ENCODE results near the gene LRRC37A3.
"Not testable (repeated sequence)": the region's sequence is repeated elsewhere in the genome, so short reads cannot be mapped to it uniquely, and the experiment has no call there.

Gene LRRC37A3

DNA sequence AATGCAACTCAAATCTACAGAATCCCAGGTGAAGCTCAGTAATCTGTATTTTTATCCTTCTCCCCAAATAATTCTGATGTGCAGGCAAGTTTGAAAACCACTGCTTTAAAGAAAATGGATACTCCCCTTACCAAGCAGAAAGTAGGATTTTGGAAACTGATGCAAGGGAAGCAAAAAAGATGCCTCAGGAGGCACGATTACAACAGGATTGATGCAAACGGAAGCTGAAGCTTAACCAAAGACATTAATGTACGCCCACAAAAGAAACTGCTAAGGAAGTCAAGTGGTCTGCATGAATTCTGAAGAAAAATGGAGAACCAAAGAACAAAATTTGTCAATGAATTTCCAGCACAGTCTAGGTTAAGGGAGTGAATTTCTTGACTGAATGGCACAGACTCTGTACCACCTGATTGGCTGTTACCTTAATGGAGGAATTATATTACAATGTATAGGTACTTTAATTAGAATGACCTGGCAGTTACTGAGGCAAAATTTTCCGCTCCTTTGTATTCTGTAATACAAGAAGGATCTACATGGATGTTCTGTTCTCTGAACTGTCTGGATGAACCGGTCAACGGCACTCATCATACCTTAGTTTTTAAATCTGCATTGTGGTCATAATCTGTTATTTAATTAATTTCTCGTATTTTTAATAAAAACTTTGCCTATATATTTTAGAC lies 9.6 kb downstream of the LRRC37A3 start:
- not testable (repeated sequence) for H3K79me2 ChIP-seq (ENCODE audit: insufficient read depth, low read length); H3K36me3 ChIP-seq (ENCODE audit: insufficient read depth, low read length); H3F3A ChIP-seq (ENCODE audit: low read depth); H3K9me2 ChIP-seq (replicated peaks; ENCODE audit: low read depth, low read length); H3K4me2 ChIP-seq (ENCODE audit: low read depth, low read length, poor library complexity, severe bottlenecking); H2AFZ ChIP-seq (ENCODE audit: low read length); H3K4me1 ChIP-seq (ENCODE audit: insufficient read depth, low read length, poor library complexity, severe bottlenecking); H3K9me3 ChIP-seq (ENCODE audit: insufficient read depth, low read depth, low read length); H3K4me3 ChIP-seq (ENCODE audit: low read length, poor library complexity, severe bottlenecking); H3K9ac ChIP-seq (ENCODE audit: low read depth, low read length, poor library complexity, severe bottlenecking); H4K20me1 ChIP-seq (ENCODE audit: insufficient read depth, low read length, poor library complexity, severe bottlenecking); H3K27me3 ChIP-seq (ENCODE audit: insufficient read depth, low read length, poor library complexity, severe bottlenecking)

GRCh38 chr17:64904069-64904468 lies 15.2 kb downstream of the LRRC37A3 start:
- not testable (repeated sequence) for H3K36me3 ChIP-seq (ENCODE audit: insufficient read depth, low read length); H3F3A ChIP-seq (ENCODE audit: low read depth); H3K27me3 ChIP-seq (ENCODE audit: insufficient read depth, low read length, poor library complexity, severe bottlenecking); H2AFZ ChIP-seq (ENCODE audit: low read length); H3K9ac ChIP-seq (ENCODE audit: low read depth, low read length, poor library complexity, severe bottlenecking); H3K4me1 ChIP-seq (ENCODE audit: insufficient read depth, low read length, poor library complexity, severe bottlenecking); H4K20me1 ChIP-seq (ENCODE audit: insufficient read depth, low read length, poor library complexity, severe bottlenecking); H3K9me2 ChIP-seq (replicated peaks; ENCODE audit: low read depth, low read length); H3K9me3 ChIP-seq (ENCODE audit: insufficient read depth, low read depth, low read length); H3K79me2 ChIP-seq (ENCODE audit: insufficient read depth, low read length); H3K4me2 ChIP-seq (ENCODE audit: low read depth, low read length, poor library complexity, severe bottlenecking); H3K4me3 ChIP-seq (ENCODE audit: low read length, poor library complexity, severe bottlenecking)

GRCh38 chr17:64897136-64897535 lies 22.1 kb downstream of the LRRC37A3 start:
- not testable (repeated sequence) for H3K36me3 ChIP-seq (ENCODE audit: insufficient read depth, low read length); H3K27me3 ChIP-seq (ENCODE audit: insufficient read depth, low read length, poor library complexity, severe bottlenecking); H3F3A ChIP-seq (ENCODE audit: low read depth); H4K20me1 ChIP-seq (ENCODE audit: insufficient read depth, low read length, poor library complexity, severe bottlenecking); H3K4me2 ChIP-seq (ENCODE audit: low read depth, low read length, poor library complexity, severe bottlenecking); H3K79me2 ChIP-seq (ENCODE audit: insufficient read depth, low read length); H3K9me2 ChIP-seq (replicated peaks; ENCODE audit: low read depth, low read length); H3K4me3 ChIP-seq (ENCODE audit: low read length, poor library complexity, severe bottlenecking); H2AFZ ChIP-seq (ENCODE audit: low read length); H3K9me3 ChIP-seq (ENCODE audit: insufficient read depth, low read depth, low read length); H3K9ac ChIP-seq (ENCODE audit: low read depth, low read length, poor library complexity, severe bottlenecking); H3K4me1 ChIP-seq (ENCODE audit: insufficient read depth, low read length, poor library complexity, severe bottlenecking)

DNA sequence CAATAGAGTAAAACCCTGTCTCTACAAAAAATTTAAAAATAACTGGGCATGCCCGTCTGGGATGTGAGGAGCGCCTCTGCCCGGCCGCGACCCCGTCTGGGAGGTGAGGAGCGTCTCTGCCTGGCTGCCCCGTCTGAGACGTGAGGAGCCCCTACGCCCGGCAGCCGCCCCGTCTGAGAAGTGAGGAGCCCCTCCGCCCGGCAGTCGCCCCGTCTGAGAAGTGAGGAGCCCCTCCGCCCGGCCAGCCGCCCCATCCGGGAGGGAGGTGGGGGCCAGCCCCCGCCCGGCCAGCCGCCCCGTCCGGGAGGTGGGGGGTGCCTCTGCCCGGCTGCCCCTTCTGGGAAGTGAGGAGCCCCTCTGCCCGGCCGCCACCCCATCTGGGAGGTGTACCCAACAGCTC lies 45.1 kb downstream of the LRRC37A3 start:
- H3K9me3 ChIP-seq (ENCODE audit: insufficient read depth, low read depth, low read length); H3K4me1 ChIP-seq (ENCODE audit: insufficient read depth, low read length, poor library complexity, severe bottlenecking); H2AFZ ChIP-seq (ENCODE audit: low read length); H3K79me2 ChIP-seq (ENCODE audit: insufficient read depth, low read length); H3K27me3 ChIP-seq (ENCODE audit: insufficient read depth, low read length, poor library complexity, severe bottlenecking); H3K36me3 ChIP-seq (ENCODE audit: insufficient read depth, low read length); H3K9ac ChIP-seq (ENCODE audit: low read depth, low read length, poor library complexity, severe bottlenecking); H3K4me2 ChIP-seq (ENCODE audit: low read depth, low read length, poor library complexity, severe bottlenecking); H3F3A ChIP-seq (ENCODE audit: low read depth); H4K20me1 ChIP-seq (ENCODE audit: insufficient read depth, low read length, poor library complexity, severe bottlenecking); H3K4me3 ChIP-seq (ENCODE audit: low read length, poor library complexity, severe bottlenecking); H3K9me2 ChIP-seq (replicated peaks; ENCODE audit: low read depth, low read length): not testable (repeated sequence)

DNA sequence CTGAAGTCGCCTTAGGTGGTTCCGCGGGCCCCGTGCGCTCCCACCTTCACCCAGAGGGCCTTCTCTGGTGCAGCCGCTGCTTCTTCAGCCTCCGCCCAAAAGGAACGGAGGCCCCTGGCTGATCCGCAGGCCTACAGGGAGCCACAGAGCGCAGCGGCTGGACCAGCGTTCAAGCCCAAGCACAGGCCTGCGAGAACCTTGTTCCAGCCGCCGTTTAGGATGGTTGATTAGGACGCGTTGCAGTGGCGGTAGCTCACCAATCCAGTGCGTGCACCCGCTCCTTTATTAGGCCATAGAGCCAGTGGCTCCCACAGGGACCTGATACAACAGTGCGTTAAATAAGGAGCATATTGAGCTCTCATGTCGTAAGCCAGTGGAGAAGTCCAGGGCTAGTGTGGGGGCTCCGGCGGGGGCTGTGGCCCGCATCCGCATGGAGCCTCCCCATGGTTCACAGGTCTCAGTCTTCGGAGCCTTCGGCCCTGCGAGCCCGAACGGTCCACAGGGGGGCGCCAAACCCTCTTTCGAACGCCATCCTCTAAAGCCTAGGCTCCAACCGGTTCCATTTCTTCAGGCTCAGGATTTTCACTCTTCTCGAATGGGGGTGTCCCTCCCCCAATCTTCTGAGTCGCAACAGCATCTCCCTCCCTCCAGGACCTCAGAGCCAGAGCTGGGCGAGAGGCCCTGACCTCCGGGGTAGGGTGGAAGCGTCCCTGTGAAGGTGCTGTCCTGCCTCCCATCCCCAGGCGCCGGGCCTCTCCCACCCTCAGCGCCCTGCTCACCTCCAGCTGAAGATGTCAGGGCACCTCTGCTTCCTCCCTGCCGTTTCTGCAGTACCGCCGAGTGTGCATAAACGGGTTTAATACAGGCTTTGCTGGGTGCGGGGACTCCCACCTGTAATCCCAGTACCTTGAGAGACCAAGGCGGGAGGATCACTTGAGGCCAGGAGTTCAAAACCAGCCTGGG lies 71.5 kb downstream of the LRRC37A3 start:
- H3K4me1 ChIP-seq (ENCODE audit: insufficient read depth, low read length, poor library complexity, severe bottlenecking); H3K27me3 ChIP-seq (ENCODE audit: insufficient read depth, low read length, poor library complexity, severe bottlenecking); H3K36me3 ChIP-seq (ENCODE audit: insufficient read depth, low read length); H4K20me1 ChIP-seq (ENCODE audit: insufficient read depth, low read length, poor library complexity, severe bottlenecking); H3K9me3 ChIP-seq (ENCODE audit: insufficient read depth, low read depth, low read length); H3K9ac ChIP-seq (ENCODE audit: low read depth, low read length, poor library complexity, severe bottlenecking); H3K9me2 ChIP-seq (replicated peaks; ENCODE audit: low read depth, low read length); H3K4me3 ChIP-seq (ENCODE audit: low read length, poor library complexity, severe bottlenecking); H3K4me2 ChIP-seq (ENCODE audit: low read depth, low read length, poor library complexity, severe bottlenecking); H3K79me2 ChIP-seq (ENCODE audit: insufficient read depth, low read length); H3F3A ChIP-seq (ENCODE audit: low read depth): not testable (repeated sequence)
- peak overlapping the region; percentile 75; the same call in 1 of the 2 replicates for H2AFZ ChIP-seq (ENCODE audit: low read length)
- TF ChIP-seq CTCF (conservative IDR thresholded peaks at IDR 0.05; ENCODE audit: low read length), result peak; percentile 62

DNA sequence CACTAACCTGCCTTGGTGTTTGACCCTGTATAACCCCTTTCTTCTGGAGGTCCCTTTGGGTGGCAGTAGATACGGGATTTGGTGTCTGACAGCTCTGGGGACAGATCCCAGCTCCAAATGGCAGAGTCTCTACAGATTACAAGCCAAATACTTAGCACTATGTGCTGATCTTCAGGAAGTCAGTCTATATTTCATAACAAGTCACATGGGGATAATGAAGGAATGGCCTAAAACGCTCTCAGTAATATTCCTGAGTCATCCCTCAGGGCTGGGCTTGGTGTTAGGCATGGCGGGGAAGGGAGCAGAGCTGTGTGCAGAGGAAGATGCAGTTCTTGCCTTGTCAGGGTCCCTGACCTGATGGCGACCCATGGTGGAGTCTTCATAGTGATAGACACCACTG lies 72.4 kb downstream of the LRRC37A3 start:
- H3K4me1 ChIP-seq (ENCODE audit: insufficient read depth, low read length, poor library complexity, severe bottlenecking); H2AFZ ChIP-seq (ENCODE audit: low read length); H3F3A ChIP-seq (ENCODE audit: low read depth); H3K9me3 ChIP-seq (ENCODE audit: insufficient read depth, low read depth, low read length); H3K9ac ChIP-seq (ENCODE audit: low read depth, low read length, poor library complexity, severe bottlenecking); H3K27me3 ChIP-seq (ENCODE audit: insufficient read depth, low read length, poor library complexity, severe bottlenecking); H3K4me2 ChIP-seq (ENCODE audit: low read depth, low read length, poor library complexity, severe bottlenecking); H4K20me1 ChIP-seq (ENCODE audit: insufficient read depth, low read length, poor library complexity, severe bottlenecking); H3K9me2 ChIP-seq (replicated peaks; ENCODE audit: low read depth, low read length); H3K79me2 ChIP-seq (ENCODE audit: insufficient read depth, low read length); H3K36me3 ChIP-seq (ENCODE audit: insufficient read depth, low read length); H3K4me3 ChIP-seq (ENCODE audit: low read length, poor library complexity, severe bottlenecking): not testable (repeated sequence)
